ENCODE measurements around the gene CDSN.

GRCh38 chr6:31126396-31127175 is 6.3 kb upstream of the CDSN start:
- no peak for TF ChIP-seq POLR2A (IDR thresholded peaks at IDR 0.05; ENCODE audit: borderline replicate concordance, extremely low read depth, insufficient read depth, insufficient read length)
- no peak for TF ChIP-seq CEBPB (IDR thresholded peaks at IDR 0.05; ENCODE audit: low read depth)
- TF ChIP-seq CTCF (IDR thresholded peaks at IDR 0.05 in 2 of 3, conservative IDR thresholded peaks at IDR 0.05 in 1 of 3; ENCODE audit: borderline replicate concordance in 1 of 3, insufficient read depth in 1 of 3, low read depth in 2 of 3, low read length in 2 of 3), result no peak
- TF ChIP-seq MAX (IDR thresholded peaks at IDR 0.05), result no peak
- TF ChIP-seq SIN3A (IDR thresholded peaks at IDR 0.05; ENCODE audit: low read depth), result no peak
- TF ChIP-seq EZH2phosphoT487 (IDR thresholded peaks at IDR 0.05; ENCODE audit: borderline replicate concordance), result no peak
